ENCODE results near the gene ZIC4.

- TF ChIP-seq CREB5 (CRISPR knock-in tag; IDR thresholded peaks at IDR 0.05; ENCODE audit: low read depth): no peak
- TF ChIP-seq TCF4 (CRISPR knock-in tag; IDR thresholded peaks at IDR 0.05; ENCODE audit: borderline replicate concordance): no peak
- no peak for TF ChIP-seq PATZ1 (CRISPR knock-in tag; IDR thresholded peaks at IDR 0.05; ENCODE audit: borderline replicate concordance)
- no peak for TF ChIP-seq TOX (CRISPR knock-in tag; IDR thresholded peaks at IDR 0.05; ENCODE audit: borderline replicate concordance)
- no peak for TF ChIP-seq OSR1 (CRISPR knock-in tag; IDR thresholded peaks at IDR 0.05)
- no peak for TF ChIP-seq ESRRG (CRISPR knock-in tag; IDR thresholded peaks at IDR 0.05)
- no peak for TF ChIP-seq ZFP30 (CRISPR knock-in tag; IDR thresholded peaks at IDR 0.05)
- TF ChIP-seq CSDC2 (CRISPR knock-in tag; IDR thresholded peaks at IDR 0.05): no peak
- TF ChIP-seq, protein P1, sequence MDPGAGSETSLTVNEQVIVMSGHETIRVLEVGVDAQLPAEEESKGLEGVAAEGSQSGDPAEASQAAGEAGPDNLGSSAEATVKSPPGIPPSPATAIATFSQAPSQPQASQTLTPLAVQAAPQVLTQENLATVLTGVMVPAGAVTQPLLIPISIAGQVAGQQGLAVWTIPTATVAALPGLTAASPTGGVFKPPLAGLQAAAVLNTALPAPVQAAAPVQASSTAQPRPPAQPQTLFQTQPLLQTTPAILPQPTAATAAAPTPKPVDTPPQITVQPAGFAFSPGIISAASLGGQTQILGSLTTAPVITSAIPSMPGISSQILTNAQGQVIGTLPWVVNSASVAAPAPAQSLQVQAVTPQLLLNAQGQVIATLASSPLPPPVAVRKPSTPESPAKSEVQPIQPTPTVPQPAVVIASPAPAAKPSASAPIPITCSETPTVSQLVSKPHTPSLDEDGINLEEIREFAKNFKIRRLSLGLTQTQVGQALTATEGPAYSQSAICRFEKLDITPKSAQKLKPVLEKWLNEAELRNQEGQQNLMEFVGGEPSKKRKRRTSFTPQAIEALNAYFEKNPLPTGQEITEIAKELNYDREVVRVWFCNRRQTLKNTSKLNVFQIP (CRISPR knock-in tag; IDR thresholded peaks at IDR 0.05; ENCODE audit: borderline replicate concordance, low read depth): no peak
- TF ChIP-seq ZNF8 (CRISPR knock-in tag; IDR thresholded peaks at IDR 0.05): no peak
- TF ChIP-seq ARNTL (CRISPR knock-in tag; IDR thresholded peaks at IDR 0.05; ENCODE audit: borderline replicate concordance, low read depth): no peak
- TF ChIP-seq BACH2 (CRISPR knock-in tag; IDR thresholded peaks at IDR 0.05; ENCODE audit: borderline replicate concordance): no peak
- no peak for TF ChIP-seq TSHZ2 (CRISPR knock-in tag; IDR thresholded peaks at IDR 0.05)
Observed at GRCh38 chr3:147394884-147395225, 11.5 kb downstream of the ZIC4 start.
